Medulla oblongata (tissue), 1 donor: ENCODE results near the gene MROH7.

ENCODE experiments used
- DNase-seq: peaks from one replicate; pipeline ENCODE4 v3.0.0-alpha.2; 2015; ENCODE audit errors: extremely low spot score

MROH7 gene

DNA sequence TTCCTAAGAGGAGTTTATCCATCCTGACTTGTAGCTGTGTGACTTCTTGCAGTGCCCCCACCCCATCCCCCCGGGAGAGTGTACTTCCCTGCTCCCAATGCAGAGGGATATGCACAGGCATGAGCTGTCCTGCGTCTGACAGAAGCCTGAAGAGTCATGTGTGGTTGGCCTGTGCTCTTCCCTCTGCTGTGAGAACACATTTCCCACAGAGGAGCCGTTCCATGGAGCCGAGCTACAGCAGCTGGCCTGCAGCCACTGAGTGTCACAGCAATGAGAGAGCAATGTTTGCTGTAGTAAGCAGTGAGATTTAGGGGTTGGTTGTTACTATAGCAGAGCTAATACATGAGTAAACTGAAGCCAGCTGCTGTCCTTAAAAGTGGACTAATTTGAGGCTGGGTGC, 100.7 kb downstream of the MROH7 start:
- no peak for DNase-seq

DNA sequence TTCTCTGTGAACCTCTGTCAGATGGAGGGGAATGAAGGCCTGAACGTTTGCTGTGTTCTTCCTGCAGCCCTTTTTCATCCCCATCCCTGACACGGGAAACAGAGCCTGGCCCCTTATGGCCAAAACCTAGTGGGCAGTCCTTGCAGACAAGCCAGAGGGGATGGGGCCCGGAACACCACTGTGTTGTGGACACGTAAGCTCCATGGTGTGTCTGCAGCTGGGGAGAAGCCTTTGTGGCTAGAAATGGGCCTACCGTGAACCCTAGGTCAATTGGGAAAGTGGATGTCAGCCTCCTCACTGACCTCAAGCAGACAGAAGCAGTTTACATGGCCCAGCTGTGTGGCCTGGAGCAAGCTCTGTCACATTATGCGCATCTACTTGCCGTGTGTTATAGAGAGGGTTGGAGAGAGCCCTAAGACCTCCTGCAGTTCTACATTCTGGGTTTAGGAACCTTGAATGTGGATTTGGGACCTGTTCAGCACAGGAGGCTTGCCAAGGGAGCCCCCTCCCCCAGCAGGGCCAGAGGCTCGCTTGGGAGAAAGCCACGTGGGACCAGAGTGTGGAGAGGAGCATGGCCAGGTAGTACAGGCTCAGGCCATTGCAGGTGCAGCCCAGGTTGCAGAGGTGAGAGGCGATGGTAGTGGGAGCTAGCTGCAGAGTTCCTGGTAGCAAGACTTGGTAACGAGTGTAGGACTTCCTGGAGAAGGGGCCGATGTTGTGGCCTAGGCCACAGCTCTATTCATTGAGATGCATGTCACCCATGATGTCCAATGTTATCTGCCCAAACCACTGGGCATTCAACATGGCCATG, 102.0 kb downstream of the MROH7 start:
- no peak for DNase-seq

DNA sequence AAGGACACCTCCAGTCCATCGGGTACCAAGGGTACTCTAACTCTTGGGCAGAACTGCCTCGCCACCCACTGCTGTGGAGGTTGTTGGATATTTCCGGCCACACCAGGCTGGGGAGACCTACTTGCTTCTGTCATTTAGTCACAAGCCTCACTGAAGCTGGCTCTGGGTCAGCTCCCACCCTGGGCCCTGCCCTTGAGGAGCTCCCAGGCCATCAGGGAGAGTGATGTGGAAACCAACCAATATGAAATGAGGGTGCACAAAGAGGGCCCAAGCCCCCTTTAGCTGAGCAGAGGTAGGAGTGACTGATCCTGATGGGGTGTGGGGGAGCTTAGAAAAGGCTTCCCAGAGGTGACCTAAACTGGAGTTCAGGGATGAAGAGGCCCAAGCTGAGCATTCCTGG, 103.1 kb downstream of the MROH7 start:
- DNase-seq = no peak

DNA sequence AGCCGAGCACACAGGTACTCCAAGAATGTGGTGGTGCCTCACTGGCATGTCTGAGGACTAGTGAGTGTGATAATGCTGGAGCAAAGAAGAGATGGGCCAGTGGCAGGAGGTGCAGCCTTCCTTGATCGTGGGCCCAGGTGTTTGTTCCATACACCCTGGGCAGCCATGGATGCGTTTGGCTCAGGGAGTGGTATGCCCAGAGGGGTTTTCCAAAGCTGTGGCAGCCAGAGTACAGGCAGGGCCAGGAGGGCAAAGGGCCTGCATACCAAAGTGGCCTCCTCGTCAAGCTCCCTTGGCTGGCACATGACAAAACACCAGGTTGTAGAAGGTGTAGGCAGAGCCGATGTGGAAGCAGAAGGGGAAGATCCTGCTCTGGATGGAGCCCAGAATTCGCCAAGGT, 103.7 kb downstream of the MROH7 start:
- no peak for DNase-seq

DNA sequence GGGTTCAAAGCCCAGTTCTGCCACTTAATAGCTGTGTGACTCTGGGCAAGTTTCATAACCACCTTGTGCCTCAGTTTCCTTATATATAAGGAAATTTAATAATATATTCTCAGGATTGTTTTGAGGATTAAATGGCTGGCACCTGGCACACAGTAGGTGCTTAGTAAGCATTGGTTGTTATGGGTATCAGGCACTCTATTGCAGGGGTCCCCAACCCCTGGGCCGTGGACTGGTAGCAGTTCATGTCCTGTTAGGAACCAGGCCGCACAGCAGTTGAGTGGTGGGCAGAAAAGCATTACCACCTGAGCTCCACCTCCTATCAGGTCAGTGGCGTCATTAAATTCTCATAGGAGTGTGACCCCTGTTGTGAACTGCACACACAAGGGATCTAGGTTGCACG, 104.3 kb downstream of the MROH7 start:
- DNase-seq = no peak

DNA sequence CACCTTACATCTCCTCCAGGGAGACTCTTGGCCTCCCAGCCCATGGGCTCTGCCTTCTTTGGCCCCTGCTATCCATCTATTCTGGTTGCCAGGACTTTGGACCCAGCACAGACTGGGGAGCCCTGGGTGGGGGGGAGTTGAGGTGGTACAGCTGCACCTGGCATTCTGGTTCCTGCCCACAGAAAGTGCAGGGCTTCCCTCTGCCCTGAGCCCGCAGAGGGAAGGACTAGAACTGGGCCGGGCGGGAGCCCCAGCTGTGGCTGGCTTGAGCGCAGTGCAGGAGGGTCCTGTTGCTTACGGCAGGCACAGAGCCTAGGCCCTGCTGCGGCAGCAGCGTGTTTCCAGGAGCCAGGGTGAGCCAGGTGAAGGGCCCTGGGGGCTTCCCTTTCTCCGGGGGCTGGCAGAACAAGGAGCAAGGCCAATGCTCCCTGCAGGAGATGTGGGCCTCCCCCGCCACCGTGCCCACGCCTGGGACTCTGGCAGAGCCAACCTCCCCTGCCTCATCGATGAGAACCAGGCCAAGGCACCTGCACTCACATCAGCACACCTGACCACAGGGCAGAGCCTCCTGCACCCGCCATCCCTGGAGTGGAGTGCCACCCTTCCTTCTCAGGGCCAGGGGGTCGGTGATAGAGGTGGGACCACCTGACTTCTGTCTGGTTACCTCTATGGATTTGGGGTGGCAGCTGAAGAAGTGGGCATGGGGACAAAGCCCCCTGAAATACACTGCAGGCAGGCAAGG, 106.7 kb downstream of the MROH7 start:
- no peak for DNase-seq

DNA sequence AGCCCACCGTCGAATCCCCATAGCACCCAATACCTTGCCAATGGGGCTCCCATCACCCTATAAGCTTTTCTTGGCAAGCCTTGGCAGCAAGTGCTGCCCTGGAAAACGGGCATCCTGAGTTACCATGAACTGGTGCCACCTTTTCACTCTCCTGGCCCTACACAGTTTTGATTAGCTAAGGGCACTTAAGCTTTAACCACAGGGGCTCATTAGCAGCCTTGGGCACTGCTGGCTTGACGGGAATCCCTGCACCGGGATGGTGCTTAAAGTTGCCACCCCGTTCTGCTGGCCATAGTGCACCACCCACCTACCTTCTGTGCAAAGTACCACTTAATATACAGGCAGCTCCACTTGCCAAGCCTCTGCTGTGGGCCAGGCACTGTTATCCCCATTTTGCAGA, 109.0 kb downstream of the MROH7 start:
- no peak for DNase-seq

DNA sequence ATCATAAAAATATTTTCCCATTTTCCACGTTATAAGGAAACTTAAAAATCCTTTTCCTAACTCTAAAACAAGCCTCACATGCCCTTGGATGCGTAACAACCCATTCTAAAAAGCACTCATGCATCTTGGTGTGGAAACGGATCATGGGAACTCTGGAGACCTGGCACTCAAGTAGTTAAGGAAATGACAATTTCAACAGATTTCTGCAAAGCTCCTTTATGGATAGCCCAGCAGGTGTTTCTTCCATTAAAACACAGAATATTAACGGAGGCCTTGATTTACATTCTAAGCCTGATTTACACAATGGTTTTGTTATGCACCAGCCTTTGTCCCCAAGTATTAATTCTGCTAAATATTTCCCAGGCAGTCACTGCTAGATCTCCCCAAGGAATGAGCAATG, 109.8 kb downstream of the MROH7 start:
- DNase-seq = no peak

DNA sequence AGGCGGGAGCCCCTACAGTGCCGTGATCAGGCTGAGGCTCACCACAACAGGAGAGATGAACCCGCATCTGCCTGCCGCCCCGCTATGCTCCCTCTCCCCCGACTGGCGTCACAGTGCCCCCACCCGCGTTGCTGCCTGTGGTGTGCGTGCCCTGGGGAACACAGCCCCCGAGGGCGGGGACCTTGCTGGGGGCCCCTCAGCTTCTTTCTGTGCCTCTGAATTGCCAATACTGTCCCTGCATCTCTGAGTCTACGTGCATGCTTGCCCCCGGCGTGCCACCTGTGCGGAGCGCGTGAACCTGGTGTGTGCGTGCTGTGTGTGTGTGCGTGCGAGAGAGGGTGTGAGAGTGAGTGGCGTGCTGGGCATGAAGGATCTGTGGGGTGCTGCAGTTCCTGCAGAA, 112.5 kb downstream of the MROH7 start:
- no peak for DNase-seq

DNA sequence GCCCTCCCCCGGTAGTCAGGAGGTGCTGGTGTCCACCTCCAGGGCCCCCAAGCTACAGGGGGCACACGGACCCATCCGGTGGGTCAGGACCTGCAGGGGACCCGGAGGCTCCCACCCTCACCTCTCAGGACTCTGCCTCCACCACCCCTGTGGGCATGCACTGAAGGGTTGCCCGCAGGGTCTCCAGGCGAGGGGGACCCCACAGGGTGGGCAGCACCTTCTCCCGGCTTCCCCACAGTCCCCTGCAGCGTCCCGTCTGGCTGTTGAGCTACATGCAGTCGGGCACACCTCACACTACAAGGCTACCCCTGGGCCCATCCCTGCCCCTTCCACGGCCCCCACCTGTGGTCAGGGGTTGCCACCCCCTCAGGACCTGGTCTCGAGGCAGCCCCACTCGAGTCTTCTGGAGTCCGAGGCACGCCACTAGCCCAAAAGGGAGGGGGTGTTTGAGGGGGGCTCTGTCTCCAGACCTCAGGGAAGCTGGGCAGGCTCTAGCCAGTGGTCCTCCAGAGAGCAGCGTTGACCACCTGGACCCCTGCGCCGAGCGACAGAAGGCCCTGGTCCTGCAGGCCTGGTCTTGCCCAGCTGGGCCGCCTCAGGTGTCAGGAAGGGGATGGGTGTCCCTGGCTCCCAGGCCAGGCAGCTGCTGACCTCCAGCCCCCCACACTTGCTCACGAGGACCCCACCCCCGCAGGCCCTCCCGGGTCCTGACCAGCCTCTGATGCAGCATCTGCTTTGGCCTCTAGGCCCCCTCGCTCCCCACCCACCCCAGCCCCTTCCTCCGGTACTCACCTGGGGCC, 113.1 kb downstream of the MROH7 start:
- no peak for DNase-seq

DNA sequence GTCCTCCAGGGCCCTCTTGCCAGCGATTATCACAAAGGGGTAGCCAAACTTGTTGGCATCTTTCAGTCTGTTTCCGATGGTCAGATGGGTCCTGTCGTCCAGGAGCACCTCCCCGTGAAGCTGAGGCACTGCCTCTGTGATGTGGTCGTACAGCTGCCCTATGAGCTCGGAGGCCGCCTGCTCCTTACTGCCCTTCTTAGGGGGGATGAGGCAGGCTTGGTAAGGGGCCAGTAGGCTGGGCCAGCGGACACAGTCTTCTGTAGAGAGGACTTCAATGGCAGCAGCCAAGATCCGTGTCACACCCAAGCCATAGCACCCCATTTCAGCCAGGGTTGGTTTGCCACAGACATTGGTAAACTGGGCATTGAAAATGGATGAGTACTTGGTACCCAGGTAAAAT, 116.2 kb downstream of the MROH7 start:
- no peak for DNase-seq

DNA sequence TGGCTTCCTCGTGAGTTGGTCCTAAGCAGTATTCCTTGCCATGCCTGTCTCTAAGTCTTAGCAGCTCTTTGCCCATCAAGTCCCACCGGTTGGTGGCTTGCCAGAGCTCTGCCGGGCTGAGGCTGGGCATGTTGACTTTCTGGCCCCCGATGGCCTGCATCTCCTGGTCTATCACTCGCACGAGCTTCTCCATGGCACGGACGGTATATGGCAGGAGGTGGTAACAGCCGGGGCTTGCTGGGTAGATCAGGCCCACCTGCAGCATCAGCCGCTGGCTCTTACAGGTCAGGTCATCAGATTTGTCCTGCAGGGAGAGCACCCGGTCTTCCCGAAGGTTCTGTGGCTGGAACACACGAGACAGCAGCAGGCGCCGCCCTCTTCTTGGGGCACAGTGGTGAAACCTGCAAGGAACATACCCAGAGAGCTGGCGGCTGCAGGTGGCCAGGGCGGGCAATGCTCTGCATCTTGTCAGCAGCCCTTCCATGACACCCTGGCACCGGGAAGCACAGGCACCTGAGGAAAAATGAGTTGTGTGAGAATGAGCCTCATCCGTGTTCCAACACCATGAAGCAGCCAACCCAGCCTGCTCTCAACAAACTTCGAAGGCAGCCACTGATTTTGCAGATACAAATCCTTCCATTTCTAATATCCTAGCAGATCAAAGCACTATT, 117.2 kb downstream of the MROH7 start:
- no peak for DNase-seq
